T follicular helper cell (primary cell): ENCODE data around the gene TMEM204.

Experiments used
- DNase-seq: peaks from one replicate; pipeline ENCODE4 v3.0.0-alpha.2; 2020; ENCODE audit warnings: low read depth

Gene TMEM204

DNA sequence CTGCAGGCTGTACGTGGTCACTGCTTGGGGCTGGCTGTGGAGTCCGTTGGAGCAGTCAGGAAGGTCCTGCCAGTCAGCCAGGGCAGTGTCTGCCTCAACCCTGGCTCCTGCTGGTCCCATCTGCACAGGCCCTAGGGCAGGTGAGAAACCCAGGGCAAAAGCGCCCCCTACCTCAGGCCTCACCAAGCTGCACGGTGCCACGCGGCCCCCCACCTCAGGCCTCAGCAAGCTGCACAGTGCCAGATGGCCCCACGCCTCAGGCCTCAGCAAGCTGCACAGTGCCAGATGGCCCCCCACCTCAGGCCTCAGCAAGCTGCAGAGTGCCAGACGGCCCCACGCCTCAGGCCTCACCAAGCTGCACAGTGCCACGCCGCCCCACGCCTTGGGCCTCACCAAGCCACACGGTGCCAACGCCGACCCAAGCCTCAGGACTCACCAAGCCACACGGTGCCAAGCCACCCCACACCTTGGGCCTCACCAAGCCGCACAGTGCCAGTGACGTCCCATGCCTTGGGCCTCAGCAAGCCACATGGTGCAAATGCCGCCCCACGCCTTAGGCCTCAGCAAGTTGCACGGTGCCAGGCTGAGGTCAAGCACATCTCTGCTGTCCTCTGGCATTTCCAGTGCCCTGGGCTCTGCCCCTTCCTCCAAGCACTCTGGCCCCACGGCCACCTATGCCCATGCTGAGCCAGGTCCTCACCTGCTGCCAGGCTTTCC is 5.5 kb downstream of the TMEM204 start:
- no peak for DNase-seq

DNA sequence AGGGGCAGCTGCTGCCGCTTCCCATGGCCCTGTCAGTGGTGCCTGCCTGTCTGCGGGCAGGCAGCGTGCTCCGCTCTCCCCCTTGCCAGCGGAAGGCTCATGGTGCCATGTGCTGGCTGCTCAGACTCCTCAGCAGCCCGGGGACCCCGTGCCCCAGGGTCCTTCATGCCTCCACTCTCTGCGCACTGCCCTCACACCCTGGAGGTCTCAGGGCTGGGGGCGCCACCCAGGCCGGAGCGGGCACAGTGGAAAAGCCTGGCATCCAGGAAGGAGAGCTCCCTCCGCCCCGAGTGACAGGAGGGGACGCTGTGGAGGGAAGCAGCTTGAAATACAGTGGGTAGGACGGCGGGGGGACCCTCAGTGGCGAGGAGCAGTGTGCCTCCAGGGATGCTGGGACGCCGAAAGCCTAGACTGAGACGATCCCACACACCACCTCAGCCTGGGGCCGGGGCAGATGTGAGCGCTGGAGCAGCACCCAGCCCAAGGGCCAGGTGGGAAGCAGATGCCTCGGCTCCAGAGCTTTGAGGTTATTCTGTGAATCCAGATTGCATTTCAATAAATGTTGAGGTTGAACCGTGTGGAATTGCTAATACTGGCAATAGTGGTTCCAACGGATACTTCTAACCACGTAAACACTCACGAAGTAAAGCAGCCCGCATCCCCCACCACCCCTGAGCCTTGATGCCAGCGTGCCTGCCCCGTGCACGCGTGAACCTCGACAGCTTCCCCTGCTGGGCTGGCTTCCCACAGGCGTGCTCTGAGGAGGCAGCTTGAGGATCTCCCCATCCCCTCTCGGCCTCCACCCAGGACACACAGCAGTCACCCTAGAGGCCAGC is 6.5 kb downstream of the TMEM204 start:
- DNase-seq, result no peak

DNA sequence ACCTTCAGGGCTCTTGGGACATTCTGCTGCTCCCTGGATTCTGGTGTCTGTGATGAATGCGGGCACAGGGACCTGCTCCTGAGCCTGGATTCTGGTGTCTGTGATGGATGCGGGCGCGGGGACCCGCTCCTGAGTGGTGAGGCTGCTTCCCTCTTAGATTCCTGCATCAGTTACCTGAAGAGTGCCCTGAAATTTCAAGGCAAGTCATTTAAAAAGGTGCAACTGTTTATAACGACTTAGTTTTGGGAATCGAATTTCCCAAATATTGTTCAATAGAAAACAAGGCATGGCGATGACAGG is 7.0 kb downstream of the TMEM204 start:
- no peak for DNase-seq

DNA sequence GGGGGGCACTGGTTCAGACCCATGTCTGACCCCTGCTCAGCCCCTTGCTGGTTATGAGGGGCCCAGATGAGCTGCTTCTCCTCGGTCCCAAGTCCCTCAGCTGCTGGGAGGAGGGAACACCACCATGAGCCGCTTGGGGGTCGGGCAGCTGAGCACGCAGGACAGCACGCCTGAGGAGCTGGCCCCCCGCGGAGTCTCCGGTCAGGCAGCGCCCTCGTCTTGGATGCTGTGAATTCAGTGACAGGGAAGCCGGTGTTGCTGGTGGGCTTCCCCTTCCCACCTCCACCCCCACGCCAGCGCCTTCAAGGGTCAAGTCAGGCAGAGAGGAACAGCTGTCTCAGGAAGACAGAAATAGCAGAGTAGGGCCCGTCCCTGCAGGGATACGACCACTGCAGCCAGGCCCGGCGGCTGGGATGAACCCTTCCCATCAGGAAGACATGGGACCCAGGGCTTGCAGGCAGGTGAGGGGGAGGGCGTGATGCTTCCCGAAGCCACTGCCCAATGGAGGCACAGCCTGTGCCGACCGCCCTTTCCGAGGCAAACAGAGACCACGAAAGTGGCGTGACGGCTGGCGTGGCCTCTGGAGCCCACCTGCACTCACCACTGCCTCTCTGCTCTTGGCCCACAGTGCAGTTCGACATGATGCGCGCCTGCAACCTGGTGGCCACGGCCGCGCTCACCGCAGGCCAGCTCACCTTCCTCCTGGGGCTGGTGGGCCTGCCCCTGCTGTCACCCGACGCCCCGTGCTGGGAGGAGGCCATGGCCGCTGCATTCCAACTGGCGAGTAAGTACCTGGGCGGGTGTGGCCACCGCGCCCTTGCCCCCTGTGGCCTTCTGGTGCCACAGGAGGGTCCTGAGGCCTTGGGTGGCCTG is 8.1 kb downstream of the TMEM204 start:
- DNase-seq, result no peak

DNA sequence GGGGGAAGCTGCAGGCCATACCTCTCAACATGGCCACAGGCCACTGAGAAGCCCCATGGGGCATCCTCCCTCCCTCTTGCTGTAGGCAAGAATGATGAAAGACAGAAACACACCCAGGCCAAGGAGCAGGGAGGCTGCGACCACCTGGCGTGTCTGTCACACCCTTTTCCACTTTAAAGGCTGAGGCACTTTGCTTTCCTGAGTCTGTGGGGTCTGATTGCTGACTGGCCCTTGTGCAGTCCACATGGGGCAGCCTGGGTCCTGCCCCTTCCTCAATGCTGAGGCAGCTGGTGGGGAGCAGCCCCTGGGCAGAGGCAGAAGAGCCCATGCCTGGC is 8.7 kb downstream of the TMEM204 start:
- DNase-seq, result no peak

DNA sequence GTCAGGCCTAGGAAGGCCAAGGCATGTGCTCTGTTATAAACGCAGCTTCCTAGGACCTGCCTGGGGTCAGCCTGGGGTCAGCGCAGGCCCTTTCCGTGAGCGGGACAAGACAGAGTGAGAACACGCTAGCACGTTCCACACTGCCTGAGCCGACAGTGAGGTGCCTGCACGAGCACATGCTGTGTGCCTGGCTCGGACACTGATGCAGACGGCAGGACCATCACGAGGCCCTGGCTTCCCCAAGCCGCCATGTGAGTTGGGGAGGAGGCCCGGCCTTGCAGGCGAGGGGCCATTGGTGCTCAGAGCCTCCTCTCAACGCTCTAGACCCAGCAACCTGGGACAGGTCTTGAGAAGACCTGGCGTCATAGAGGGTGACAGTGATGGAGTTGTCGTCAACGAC is 9.1 kb downstream of the TMEM204 start:
- DNase-seq, result no peak

DNA sequence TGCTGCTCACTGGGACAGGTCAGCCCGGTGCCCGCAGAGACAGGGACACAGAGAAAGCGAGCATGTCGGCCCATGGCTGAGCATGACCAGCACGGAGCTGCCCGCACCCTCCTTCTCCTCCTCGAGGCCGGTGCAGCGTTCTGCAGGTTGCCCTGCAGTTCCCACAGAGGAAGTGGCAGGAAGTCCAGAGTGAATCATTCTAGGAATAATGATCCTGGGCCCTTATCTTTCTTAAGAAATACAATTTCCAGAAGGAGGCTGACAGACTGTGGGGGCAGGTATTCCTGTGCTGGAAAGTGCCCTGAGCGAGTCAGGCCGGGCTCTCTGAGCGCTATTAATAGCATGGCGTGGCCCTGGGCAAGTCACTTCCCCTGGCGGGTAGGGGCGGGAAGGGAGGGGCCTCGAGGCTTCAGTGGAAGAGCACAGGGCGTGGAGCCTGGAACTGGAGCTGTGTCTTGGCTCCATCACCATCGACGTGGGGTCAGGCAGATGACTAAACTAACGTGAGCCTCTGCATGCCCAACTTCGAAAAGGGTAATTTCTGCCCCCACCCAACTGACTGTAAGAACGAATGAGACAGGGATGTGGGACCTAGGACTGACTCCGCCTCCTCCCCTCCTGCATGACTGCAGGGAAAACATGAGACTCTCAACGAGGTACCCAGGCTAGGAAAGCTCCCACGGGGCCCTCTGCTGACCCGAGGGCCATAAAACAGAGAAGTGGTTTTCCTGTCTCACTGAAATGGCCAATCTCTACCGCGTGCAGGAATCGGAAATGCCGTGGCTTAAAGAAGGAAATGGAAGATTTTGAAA is 9.8 kb downstream of the TMEM204 start:
- DNase-seq, result no peak

DNA sequence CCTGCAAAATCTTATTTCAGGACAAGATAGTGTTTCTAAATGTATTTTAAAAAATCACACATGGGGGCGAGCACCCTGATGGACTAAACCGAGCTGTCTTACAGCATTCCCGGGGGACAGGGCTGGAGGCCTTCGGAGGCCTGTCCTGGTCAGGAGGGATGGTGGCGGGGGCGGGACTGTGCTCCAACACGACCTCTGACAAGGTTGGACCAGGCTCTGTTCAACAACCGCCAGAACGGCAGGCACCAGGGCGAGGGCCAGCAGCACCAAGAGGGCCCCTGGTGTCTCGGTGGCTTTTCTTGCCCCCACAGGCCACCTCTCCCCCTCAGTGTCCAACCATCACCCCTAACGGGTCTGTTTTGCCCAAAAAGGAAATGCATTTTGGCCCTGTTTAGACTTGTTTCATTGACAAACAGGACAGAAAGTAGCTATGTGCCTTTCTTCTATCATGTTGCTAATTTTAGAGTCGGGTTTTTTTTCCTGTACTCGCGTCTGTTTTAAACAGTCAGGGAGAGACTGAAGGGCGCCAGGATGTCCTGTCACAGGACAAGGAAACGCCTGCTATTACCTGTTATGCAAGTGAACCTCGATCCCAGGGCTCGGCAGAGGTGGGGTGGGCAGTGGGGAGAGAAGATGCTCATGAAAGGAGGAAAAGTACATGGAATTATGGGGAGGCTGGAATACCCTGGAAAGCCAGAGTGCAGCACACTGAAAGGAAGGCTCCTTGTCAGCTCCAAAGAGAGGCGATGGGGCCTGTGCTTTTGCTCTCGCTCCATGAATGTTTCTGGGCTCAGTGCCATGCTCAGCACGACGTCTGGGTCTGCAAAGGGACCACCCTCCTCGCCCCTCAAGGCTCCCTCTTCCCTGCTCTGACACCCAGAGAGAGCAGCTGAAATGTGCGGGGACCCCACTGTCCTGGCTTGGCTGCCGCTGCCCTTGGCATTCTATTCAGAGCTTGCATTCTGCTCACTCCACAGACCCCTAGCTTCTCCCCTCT is 11.9 kb downstream of the TMEM204 start:
- no peak for DNase-seq

DNA sequence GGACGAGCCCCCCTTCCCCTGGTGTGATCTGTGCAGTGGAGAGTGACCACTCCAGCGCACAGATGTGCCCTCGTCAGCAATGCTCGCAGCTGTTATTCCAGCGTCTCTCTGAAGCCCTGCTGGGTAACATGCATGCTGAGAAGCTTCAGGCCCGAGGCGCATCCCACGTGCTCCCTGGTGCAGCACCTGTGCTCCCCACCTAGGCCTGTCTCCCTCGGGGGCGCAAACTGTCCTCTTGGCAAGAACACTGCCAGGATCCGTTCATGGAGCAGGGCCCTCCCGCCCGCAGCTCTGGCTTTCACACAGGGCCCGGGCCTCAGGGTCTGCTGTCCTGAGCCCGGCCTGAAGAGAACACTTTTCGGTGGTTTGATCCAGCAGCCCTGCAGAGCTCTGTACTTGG is 13.0 kb downstream of the TMEM204 start:
- DNase-seq, result no peak

DNA sequence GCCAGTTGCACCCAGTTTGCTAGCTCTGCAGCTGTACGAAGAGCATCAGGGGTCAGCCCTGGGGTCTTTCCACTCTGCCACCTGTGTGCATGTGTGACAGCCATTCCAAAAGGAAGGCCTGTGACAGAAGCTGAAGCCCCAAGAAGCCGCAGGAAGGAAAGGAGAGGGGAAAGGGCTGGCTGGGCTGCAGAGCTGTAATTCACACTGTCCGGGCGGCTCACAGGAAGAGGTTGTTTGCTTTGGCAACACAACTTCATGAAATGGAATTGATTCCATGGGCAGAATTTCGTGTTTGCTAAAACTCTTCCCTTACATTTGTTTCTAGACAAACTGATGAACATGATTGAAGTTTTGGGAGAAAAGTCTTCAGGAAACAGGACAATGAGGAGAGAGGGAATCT is 14.8 kb downstream of the TMEM204 start:
- no peak for DNase-seq

DNA sequence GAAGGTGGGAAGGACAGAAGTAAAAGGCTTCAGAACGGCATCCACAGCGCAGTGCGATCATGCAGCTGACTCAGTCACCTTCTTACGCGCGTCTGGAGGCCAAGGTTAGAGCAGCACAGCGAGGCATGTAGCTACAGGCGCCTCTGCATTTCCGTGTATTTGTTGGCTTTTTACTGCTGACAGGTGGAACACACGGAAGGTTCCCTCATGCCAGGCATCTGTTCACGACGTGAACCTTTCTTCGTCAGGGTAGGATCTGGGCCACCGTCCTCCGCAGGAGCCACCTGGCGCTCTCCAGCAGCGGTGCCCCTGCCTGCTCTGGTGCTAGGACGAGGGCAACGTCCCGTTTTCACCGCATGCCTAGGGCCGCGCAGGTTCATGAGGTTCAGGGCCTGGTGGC is 15.3 kb downstream of the TMEM204 start:
- DNase-seq, result no peak

DNA sequence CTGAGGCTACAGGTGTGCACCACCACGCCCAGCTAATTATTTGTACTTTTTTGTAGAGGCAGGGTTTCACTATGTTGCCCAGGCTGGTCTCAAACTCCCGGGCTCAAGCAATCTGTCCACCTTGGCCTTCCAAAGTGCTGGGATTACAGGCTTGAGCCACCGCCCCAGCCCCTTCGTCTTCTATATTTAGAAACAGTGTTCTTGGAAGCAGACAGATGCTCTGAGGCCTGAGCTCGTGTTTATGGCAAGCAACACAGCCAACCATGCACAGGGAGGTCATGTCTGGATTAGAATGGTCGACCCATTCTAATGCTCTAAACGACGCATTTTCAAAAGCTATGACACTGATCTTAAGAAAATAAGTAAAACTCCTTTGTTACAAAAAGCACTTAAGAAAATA is 16.6 kb downstream of the TMEM204 start:
- DNase-seq, result no peak

DNA sequence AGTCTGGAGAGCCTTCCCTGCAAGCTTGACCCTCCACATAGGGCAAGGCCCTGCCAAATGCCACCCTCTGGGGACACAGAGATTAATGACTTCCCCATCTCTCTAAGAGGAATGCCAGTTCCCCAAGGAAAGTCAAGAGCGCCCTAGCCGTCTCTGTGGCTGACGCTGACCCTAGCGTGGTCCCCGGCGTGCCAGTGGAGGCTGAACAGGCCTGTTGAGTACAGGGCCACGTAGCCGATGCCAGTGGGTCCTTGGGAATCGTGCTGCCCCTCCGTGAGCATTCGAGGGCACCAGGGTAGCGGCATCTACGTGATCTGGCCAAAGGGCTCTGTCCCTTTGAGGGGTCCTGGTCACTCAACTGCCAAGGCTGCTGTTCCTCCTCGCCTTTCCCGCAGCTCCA is 17.2 kb downstream of the TMEM204 start:
- no peak for DNase-seq

DNA sequence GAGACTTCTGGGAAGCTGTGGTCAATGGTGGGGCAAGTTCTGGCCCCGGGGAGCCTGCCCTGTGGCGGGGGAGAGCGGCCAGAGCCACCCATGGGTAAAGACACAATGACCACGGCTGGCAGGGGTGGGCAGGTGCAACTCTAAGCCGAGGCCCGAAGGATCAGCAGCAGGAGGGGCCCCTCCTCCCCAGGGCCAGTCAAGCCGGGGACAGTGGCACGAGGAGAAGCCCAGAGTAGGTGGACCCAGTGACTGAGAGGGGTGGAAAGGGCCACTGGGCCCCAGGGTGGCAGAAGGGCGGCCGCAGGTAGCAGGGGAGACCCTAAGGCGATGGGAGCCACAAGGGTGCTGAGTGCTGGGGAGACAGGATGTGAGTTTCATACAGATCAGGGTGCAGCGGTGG is 17.7 kb downstream of the TMEM204 start:
- DNase-seq, result no peak

DNA sequence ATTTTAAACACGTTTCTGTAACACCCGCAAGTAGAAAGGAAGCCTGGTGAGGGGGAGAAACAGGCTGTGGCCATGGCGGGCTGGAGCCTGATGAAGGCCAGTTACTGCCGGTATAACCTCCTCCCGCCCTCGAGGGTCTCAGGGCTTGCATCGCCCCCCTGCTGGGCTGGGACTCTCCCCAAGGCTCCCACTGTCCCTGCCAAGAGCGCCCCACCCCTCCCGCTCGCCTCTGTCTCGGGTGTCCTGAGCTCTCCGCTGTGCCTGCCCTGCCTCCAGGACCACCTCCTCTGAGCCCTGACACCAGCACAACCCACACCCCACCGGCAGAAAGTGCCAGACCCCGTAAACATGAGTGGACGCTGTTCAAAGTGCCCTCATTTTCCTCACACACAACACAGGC is 18.7 kb downstream of the TMEM204 start:
- no peak for DNase-seq

DNA sequence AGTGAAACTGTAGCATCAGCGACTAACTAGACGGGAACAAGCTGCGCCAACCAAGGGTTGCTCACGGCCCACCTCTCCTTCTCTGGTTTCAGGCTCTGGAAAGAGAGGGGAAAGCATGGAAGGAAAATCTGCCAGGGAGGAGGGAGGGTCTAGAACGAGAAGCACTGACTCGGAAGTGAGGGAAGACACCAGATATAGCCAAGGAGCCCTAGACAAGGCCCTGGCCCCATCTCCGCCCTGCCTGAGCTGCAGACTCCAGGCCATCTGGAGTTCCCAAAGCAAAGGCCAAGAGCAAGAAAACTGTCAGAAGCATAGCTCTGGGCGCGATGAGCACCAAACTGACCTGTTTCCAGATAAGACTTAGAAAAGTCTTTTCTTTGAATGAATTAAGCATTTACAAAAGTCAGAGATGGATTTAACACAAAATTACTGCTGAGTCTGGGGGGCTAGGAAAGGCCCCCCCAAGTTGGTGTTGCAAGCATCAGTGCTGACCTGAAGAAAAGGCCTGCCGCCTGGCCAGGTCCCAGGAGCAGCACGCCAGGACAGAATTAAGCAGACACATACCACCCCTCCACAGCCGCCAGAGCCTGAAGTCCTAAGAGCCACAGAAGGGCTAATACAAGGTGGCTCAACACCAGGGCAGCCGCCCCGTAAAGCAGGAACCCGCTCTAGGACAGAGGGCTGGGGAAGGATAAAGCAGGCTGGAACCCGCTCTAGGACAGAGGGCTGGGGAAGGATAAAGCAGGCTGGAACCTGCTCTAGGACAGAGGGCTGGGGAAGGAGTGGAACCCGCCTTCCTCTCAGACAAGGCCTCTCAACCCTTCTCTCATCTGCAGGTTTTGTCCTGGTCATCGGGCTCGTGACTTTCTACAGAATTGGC is 20.7 kb downstream of the TMEM204 start:
- DNase-seq, result no peak

DNA sequence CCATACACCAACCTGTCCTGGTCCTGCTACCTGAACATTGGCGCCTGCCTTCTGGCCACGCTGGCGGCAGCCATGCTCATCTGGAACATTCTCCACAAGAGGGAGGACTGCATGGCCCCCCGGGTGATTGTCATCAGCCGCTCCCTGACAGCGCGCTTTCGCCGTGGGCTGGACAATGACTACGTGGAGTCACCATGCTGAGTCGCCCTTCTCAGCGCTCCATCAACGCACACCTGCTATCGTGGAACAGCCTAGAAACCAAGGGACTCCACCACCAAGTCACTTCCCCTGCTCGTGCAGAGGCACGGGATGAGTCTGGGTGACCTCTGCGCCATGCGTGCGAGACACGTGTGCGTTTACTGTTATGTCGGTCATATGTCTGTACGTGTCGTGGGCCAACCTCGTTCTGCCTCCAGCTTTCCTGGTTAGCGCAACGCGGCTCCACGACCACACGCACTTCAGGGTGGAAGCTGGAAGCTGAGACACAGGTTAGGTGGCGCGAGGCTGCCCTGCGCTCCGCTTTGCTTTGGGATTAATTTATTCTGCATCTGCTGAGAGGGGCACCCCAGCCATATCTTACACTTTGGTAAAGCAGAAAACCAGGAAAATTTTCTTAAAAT is 21.5 kb downstream of the TMEM204 start:
- no peak for DNase-seq

DNA sequence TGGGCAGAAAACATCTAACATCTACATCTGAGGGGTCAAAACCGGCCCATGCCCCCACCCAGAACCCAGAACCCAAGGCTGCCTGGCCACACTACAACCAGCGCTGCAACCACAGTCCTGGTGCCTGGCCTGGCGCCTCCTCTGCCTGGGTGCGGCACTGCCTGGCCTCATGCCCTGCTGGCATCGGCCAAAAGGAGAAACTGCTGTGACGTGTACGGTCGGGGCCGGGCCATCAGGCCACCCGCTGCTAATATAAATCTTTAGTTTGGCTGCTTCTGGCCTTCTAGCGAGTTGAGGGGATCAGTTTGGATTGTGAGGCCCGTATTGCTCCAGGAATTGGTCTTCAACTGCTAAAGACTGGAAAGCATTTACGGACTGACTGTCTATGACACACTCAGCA is 22.8 kb downstream of the TMEM204 start:
- DNase-seq, result no peak

DNA sequence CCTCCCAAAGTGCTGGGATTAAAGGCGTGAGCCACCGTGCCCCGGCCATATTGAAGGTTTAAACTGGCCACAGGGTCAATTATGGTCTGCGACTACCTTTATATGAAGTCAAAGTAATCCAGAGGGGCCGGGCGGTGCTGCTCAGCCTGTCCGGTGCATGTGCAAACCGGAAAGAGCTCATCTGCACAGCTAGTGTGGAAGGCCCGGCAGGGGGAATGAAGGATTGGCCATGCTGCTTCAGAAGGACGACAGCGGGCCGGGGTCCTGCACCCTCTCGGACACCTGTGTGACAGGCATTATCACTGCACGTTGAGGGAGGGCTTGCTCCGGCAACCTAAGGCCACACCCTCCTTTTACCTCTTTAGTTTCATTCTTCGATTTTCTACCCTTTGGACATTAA is 23.6 kb downstream of the TMEM204 start:
- no peak for DNase-seq
